ENCODE results near the gene VGLL3.
"Not testable (repeated sequence)": the region's sequence is repeated elsewhere in the genome, so short reads cannot be mapped to it uniquely, and the experiment has no call there.

Gene VGLL3

DNA sequence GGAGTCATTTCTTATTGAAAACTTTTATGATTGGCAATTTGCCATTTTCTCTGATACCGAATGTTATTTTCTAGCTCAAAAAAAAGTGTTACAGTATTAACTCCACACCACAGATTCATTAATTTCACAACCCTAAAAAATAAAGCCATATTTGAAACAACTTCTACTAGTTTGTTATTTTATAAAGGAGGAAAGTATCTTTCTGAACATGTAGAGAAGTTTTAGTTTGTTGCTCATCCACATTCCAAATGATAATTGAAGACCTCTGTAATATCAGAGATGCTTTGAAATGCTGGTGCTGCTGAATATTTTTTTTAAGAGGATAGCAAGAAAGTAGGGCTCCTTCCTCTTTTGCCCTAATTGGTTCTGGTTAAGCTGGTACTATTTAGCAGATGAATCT lies 1.9 kb downstream of the VGLL3 start:
- no peak for DNase-seq

DNA sequence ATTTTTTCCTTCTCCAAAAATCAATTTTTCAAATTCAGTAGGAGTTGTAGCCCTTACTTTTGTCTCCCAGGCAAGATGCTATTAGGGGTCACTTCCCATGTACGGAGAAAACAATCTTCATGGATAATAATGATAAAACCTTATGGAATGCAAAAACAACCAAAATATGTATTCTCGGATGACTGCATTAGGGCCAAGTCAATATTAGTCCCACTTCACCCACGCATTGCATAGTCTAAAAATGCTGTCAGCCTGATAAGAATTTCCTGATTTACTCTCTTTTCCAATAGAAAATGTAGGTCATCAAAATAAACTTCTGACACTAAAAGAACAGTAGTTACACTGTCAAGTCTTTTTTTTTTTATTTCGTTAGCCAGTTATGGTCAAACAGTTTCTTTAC lies 2.7 kb downstream of the VGLL3 start:
- no peak for DNase-seq

DNA sequence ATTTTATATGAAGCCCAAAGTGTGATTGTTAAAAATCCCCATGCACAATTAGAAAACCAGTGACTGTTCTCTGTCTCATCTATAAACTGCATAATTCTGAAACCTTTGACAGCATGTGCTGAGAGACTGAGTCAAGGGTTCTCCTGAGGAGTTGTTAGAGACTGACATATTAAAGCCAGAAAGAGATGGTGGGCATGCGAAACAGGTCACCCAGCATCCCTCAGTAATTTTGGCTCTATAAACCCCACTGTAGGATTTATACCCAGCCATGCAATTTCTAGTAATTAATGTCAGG lies 3.6 kb downstream of the VGLL3 start:
- DNase-seq = no peak

DNA sequence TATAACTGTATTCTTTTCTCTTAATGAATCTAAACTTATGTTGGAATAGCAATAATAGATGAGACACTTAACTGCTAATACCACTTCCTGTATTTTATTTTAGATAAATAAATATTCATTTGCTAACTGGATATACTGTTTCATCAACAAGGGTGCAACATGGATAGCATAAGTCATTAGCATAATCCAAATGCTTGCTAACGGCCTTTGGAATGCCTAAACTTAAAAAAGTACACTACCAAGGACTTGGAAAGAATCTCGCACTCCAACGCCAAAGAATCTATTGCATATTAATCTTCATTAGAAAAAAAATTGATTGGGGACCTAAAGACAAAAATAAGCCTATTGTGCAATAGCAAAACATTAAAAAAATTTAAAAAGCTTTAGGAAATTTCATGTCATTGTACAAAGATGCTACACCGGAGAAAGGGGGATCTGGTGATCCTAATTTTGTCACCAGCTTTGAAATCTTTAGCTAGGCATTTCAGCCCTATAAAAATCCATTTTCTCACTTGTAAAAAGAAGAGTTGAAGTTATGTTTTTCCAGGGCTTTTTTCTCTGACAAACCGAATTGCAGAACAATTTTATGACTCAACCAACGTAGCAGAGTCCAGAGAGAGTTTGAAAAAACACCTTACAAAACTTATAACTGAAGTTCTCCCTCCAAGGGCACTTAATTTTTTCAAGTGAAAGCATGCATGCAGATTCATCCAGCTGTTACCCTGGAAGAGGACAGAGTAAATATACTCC lies 4.1 kb downstream of the VGLL3 start:
- DNase-seq = no peak

DNA sequence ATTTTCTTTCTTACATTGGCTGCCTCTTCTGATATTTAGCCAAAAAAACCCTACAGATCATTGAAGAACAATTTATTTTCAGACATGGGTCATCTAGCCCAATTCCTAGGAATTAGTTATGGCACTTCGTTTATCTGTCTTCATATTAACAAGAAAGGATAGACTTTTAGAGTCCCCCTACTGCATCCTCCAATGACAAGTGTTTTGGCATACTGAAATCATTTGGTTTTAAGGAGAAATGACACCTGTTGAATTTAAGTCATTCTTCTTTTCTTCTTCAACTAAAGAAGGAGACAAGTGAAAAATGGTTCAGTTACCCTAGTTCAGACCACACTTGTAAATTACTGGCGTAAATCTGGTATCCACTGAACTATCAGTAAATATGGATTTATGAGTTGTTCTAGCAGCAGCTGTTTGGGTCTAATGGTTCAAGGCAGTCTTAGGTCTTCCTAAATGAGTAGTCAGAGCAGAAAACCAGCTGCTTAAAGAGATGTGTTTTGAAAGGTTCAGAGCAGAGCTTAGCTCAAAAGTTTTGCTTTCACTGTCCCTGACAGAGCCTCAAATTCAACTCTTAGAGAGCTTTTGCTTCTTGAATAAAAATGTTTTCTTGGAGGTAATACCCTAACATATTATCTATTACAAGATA lies 5.6 kb downstream of the VGLL3 start:
- no peak for DNase-seq

DNA sequence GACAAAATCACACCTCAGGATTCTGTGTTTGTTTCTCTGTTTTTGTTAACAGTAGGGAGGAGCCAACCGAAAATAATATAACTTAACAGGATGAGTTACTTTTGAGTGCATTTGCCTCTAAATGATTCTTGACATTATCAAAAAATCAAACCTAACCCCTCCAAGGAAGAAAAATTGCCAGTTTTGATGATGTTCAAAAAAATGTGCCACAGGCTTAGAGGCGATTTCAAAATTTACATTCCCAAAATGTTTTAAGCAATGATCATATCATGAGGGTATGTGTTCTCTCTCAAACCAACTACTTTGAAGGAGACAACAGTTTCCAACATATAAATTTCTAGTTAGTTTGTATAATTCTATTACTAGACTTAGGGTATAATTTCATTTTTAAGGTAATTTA lies 6.7 kb downstream of the VGLL3 start:
- DNase-seq = no peak

DNA sequence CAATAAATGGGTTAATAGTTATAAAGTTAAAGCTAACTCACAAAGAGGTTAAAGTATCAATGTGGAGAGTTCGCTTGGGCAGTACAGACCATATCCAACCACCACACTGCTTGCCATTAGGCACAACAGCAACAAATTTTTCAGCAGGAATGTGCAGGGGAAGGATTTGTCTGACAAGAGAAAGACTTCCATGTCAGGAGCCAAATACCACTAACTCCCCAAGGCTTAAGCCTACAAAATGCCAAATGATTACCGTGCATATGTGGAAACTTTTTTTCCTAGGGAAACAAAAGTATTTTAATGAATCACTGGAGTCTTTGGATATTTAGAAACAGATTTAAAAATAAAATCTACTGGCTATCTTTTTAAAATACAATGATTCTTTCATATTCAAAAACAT lies 8.1 kb downstream of the VGLL3 start:
- peak; percentile 42 for DNase-seq

DNA sequence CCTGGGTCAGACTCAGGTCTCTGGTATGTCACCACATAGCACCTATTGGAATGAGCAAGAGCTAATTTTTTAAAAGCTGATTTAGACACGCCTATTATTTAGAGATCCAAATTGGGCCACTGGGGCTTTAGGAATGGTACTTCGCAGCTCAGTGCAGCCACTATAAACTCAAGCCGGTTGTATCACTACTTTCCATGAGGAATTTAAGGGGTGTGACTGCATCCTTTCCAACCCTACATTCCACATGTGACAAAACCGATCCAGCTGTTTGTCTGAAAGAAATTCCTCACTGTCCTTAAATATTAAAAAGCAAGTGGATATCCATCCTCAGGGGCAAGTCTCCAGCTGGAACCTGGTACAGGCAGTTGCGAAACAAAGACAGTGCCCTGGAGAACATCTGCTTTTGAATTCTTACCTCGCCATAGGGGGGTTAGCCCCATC lies 12.8 kb downstream of the VGLL3 start:
- peak; percentile 45 for DNase-seq

DNA sequence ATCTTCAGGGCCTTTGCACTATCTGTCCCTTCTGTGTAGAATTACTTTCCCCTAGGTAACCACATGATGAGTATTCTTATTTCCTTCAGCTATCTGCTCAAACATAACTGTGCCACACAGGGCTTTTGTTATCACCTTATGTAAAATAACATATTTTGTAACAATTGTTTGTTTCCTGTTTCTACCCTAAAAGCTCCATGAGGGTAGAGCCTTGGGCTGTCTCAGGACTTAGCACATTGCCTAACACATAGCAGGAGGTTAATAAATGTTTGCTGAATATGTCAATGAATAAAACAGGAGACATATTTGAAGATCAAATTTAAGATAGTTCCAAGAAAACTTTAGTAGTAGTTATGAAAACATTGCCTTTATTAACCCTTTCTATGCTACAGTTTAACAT lies 14.7 kb downstream of the VGLL3 start:
- DNase-seq = no peak

DNA sequence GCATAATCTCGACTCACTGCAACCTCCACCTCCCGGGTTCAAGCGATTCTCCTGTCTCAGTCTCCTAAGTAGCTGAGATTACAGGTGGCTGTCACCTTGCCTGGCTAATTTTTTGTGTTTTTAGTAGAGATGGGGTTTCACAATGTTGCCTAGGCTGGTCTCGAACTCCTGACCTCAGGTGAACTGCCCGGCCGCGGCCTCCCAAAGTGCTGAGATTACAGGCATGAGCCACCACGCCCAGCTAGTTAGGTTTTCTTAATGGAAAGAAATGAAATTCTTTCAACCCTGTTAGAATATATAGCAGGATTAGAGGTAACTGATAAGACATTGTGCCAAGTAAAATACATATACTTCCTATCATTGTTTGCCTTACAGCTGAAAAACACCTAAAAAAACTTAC lies 16.8 kb downstream of the VGLL3 start:
- DNase-seq = not testable (repeated sequence)

DNA sequence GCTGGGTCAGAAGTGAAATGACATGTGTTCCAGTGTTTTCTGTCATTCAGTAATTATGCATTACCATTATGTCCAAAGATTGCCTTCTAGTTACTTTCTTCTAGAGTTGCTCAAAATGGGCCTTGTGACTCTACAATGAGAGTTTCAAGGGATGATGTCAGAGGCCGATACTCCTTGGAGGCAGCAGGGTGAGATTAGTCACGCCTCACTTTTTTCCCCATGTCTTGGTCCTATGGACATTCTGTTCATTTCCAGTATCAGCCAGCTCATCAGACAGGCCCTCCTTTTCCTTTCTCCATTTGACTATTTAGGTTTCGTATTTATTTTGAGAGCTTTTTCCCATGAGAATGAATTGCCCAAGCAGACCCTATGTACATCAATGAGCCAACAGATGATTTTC lies 17.5 kb downstream of the VGLL3 start:
- DNase-seq = no peak

DNA sequence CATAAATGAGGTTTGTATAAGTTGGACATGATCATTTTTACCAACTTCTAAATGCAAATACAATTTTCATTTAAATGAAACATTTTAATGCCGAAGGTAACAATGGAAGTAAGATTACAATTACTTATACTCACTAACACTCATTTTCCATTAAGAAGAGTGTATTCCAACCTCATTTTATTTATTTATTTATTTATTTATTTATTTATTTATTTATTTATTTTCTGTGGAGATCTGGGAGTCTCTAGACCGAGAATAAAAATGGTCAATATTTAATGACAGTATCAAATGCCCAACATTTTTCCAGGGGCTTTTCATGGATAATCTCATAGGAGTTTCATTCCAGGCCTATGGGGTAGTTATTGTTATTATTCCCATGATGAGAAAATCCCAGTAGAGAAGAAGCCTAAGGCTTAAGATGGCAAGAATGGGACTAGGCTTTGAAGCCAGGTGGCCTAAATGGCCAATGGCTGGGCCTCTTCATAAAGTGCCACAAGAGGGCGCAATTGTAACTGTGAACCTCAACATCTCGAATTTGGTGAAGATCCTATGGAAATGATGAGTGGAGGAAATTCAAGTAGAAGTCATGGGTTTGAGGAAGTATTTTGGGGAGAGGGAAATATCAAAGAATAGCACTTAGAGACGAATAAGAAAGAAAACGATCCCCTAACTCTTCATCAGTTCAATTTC lies 21.3 kb downstream of the VGLL3 start:
- DNase-seq = no peak

DNA sequence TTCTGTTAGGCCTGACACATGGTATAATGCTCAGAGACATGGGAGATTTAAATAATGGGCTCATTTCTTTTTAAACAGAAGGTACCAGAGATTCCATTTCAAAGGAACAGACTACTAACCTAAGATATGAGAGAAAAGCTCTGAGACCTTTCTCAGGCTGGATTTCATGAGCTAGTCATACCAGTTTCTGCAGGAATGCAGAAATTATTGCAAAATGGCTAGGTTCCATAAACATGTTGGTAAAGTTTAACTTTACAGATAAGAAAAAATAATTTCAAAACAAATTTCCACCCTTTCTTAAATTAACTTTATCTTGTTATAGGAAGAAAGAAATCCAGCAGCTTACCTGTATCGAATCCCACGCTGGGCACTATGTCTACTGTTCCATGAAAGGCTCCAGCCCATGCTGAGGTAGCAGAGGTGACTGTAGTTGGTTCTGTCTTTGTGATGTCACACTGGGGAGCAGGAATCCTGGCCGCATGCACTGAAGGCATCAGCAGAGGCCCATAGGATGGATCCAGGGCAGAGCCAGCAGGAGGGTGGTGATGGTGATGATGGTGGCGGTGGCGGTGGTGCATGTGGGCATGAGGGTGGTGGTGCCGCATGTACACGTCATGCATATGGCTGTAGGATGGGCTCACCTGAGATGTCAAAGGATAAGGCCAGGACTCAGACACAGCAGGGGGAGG lies 22.6 kb downstream of the VGLL3 start:
- DNase-seq = no peak

DNA sequence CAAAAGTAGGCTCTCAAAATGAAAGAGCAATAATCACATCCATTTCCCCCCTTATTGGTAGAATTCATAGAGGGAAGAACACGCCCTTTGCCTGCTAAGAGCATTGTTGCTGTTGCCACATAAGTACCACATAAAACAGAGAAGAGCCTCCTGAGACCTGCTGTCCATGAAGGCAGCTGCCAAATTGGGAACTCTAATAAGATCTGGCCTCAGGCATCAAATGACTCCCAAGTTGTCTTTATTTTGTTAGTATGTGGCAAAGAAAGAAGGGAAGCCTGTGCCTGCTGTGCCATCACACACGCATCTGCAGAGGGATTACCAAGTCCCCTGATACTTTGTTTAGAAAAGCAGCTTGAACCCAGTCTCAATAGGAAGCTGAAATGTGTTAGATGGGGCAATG lies 23.9 kb downstream of the VGLL3 start:
- DNase-seq = no peak

DNA sequence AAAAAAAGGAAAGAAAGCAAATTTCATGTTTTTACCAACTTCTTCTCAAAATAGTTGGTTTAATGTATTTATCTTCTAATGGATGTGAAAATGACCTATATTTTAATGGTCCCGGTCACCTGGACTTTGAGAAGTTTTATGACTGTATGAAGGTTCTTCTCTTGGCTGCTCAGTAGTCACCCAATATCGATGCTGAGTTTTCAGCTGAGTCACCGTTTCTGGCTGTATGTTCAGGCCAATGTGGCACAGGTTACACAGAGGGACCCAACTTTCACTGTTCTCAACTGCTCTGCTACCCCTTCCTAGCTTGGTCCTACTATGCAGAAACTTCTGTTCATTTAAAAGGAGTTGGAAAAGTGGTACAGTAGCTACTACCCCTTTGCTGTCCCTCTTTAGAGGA lies 25.8 kb downstream of the VGLL3 start:
- no peak for DNase-seq

DNA sequence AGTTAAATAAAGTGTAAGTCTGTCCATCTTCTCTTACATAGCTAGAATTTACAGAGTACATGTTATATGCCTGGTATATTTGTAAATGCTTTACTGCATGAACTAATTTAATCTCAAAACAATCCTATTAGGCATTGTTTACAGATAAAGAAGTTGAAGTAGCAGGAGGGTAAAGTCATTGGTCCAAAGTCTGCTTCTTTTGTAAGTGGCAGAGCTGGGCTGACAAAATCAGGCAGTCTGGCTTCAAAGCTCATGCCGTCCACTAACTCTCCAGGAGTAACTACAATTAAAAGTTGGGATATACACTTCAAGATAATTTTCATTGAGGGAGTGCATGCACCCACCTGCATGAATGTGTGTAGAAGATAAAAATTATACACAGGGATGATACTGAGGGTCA lies 27.3 kb downstream of the VGLL3 start:
- DNase-seq = no peak

DNA sequence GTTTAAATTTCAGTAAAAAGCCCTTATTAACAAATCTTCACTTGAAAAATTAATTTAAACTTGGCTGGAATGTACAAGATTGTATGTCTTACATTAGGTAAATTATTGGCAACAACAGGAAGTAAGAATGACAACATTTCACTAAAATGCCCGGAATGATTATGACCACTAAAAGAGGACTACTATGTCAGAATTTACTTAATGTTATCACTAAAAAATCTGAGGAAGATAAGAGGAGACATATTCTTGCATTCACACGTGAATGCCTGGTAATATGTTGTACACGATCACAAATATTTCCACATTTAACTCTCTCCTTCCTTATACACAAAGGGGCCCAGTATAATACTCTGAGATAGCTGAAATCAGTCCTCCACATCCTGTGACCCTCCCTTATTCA lies 29.7 kb downstream of the VGLL3 start:
- no peak for DNase-seq

DNA sequence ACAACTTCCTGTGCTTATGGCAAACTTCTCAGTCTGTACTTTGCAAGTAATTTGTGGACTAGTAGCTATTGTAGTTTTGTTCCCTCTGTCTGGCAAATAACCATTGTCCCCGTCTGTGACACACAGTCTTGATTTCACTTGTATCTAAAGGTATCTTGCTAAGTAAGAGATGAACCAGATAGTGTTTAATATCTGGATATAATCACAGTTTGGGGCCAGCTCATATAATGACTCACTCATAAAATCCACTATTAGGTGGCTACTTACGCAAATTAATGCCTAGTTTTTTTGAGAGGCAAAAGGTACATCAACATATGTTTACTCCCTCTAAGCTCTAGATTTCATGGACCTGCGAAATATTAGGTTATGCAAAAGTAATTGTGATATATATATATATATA lies 30.4 kb downstream of the VGLL3 start:
- DNase-seq = no peak

DNA sequence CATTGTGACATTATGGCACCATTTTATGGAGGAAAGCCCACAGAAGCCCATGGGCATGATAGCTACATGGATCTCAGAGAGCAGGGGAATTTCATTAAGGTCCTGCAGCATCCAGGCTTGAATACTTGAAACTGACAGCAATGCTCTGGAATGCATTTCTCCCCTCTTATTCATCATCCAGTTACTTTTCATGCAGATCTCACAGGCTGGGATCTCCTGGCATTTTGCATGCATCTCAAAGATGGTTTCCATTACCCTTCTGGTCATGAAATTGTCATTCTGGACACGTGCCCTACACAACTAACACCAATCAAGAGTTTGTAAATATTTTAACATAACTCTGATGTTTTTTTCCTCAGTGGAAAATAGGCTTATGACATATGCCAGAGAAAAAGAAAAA lies 32.4 kb downstream of the VGLL3 start:
- DNase-seq = no peak

DNA sequence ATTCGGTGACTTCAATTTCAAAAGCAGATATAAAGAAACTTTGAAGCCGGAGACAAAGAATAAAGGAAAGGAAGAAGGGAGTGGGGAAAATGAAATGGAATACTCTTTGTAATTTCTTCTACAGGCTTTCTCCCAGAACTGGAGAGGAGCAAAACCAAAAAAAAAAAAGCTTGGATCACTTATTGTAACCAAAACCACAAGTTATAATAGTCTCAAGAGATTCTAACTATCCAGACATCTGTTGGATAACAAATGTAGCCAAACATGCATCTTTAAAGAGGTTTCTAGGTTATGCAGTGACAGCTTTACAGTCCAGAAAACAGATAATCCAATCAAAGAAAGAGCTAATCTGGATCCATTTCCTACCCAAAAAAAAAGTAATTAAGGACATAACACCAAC lies 36.2 kb downstream of the VGLL3 start:
- DNase-seq = no peak

DNA sequence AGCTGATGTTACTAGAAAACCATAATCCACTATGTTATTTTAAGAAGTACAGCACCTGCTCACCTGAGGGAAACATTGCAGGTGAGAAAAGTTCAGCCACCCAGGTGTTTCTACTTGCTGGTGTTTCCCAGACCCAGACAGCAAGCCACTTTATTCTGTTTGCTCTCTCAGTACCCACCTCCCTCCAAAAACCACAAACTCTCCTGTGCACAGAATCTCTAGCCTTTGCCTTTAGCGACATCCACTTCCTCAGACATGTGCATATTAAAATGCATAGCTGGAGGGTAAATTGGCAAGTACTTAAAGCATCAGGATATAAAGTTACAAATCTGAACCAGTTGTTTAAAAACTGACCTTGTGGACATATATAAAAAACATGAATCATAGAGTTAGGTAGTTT lies 36.7 kb downstream of the VGLL3 start:
- DNase-seq = no peak

DNA sequence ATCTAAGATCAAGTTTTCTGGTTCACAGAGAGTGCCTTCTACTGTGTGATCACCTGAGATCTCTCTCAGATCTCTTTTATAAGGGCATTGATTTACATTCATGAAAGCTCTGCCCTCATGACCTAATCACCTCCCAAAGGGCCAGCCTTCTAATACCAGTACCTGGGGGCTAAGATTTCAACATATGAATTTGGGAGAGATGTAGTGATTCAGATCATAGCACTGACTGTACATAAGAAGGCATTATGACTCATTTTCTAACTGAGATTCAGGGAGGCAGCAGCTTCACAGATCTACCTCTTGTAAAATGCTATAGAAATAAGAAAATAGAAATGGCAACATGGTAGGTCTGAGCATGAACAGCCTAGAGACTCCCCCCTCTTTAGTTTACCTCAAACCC lies 39.6 kb downstream of the VGLL3 start:
- DNase-seq = no peak

DNA sequence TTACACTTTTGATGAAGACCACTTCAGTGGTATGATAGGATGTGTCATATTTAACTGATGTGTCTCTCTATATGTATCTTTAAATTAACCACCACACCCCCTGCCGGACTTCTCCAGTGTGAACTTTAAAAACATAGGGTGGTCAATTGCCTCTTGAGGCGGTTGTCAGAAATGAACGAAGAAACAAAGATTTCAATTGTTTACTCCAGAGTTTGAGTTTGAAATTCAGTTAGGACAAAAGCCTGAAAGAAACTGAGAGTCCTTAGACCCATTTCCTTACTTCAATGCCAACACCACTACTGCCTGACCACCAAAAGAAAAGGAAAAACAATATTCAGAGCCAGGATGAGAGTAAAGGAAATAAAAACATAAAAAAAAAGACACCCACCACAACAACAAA lies 40.2 kb downstream of the VGLL3 start:
- DNase-seq = no peak

DNA sequence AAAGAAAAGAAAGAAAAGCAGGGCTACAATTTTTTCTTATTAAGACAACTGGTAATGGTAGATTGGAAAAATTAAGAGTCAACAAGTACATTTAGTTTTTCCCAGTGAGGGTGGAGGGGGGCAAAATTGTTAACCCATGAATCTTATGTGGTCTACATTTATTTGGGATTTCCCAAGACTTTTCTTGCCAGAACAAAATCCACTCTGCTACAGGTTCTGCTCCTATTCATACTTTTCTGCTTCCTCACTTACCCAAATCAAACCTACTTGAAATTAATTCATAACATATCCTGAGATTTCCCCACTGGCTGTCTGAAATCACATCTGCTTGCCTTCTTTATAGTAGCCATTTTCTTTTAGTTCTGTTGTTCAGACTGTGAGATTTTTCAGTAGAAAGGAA lies 41.1 kb downstream of the VGLL3 start:
- no peak for DNase-seq

Measured in left hindlimb (tissue), 1 donor.